ENCODE measurements around the gene PPP6R2. TPM values are rescaled to one million over a fixed set of nuclear protein-coding genes. Genes with fewer than 3 reads are reported as not detected.
"Not testable (repeated sequence)": the region's sequence is repeated elsewhere in the genome, so short reads cannot be mapped to it uniquely, and the experiment has no call there.

Gene PPP6R2
- polyA plus RNA-seq, 1 experiment = 46.4 TPM

GRCh38 chr22:50371101-50371648 lies 28.0 kb downstream of the PPP6R2 start:
- ChIA-PET POLR2A (no interaction called here), CTCF (interaction anchor here (1.4 kb wide), 1 partner anchor 130 kb away, joined by 5 read pairs; no protein-coding TSS in a partner anchor)
- TF ChIP-seq, protein P1, sequence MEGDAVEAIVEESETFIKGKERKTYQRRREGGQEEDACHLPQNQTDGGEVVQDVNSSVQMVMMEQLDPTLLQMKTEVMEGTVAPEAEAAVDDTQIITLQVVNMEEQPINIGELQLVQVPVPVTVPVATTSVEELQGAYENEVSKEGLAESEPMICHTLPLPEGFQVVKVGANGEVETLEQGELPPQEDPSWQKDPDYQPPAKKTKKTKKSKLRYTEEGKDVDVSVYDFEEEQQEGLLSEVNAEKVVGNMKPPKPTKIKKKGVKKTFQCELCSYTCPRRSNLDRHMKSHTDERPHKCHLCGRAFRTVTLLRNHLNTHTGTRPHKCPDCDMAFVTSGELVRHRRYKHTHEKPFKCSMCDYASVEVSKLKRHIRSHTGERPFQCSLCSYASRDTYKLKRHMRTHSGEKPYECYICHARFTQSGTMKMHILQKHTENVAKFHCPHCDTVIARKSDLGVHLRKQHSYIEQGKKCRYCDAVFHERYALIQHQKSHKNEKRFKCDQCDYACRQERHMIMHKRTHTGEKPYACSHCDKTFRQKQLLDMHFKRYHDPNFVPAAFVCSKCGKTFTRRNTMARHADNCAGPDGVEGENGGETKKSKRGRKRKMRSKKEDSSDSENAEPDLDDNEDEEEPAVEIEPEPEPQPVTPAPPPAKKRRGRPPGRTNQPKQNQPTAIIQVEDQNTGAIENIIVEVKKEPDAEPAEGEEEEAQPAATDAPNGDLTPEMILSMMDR (IDR thresholded peaks at IDR 0.05; ENCODE audit: insufficient read depth, low read depth, low read length) = no peak
- no peak for DNase-seq (ENCODE audit: low read depth)
- H3K27me3 ChIP-seq (ENCODE audit: control insufficient read depth, insufficient read depth, low read length) = no peaks in the 10 kb centered on the region
- H3K36me3 ChIP-seq (ENCODE audit: control insufficient read depth, insufficient read depth, low read length) = peaks cover 8% of the 10 kb centered on the region; the same call in 1 of the 2 replicates
- H3K4me3 ChIP-seq (ENCODE audit: low read depth, low read length) = no peak overlapping the region

GRCh38 chr22:50376085-50376651 lies 33.0 kb downstream of the PPP6R2 start:
- Histone ChIP-seq H3K4me3 (ENCODE audit: low read depth, low read length) (no peak overlapping the region), H3K36me3 (ENCODE audit: control insufficient read depth, insufficient read depth, low read length) (peaks cover 5% of the 10 kb centered on the region; the same call in 1 of the 2 replicates), H3K27me3 (ENCODE audit: control insufficient read depth, insufficient read depth, low read length) (no peaks in the 10 kb centered on the region)
- CTCF ChIA-PET = no interaction called here
- TF ChIP-seq, protein P1 (IDR thresholded peaks at IDR 0.05; ENCODE audit: insufficient read depth, low read depth, low read length) = no peak
- no peak for DNase-seq (ENCODE audit: low read depth)
- POLR2A ChIA-PET = no interaction called here

- H3K27me3 ChIP-seq (ENCODE audit: control insufficient read depth, insufficient read depth, low read length); DNase-seq (ENCODE audit: low read depth); H3K36me3 ChIP-seq (ENCODE audit: control insufficient read depth, insufficient read depth, low read length); POLR2A ChIA-PET; H3K4me3 ChIP-seq (ENCODE audit: low read depth, low read length): not testable (repeated sequence)
- CTCF ChIA-PET = interaction anchor here (0.6 kb wide), 1 partner anchor 39 kb away, joined by 3 read pairs; no protein-coding TSS in a partner anchor
Observed at GRCh38 chr22:50381021-50381555, 38.0 kb downstream of the PPP6R2 start.

DNA sequence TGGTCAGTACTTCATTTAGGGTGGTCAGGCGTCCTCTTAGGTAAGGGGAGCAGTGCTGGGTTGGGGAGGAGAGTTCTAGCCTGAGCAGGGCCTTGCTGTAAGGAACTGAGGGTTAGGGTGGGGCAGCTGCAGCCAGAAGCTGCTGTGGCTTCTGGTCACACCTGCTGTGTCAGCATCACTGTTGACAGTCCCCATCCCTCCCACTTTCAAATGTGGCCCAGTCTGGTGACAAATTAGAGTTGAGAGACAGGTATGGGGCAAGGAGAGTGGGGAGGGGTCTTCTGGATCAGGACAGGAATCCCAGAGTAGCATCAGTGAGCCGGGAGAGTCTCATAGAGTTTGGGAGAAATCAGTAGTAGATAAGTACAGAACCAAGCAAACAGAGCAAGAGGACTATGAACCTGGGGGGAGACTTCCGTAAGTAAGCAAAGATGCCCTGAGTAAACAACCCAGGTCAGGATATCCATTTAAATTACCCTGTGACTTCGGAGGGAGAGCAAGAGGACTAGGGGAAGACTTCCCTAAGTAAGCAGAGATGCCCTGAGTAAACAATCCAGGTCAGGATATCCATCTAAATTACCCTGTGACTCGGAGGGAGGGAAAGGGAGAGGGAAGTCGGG lies 53.7 kb downstream of the PPP6R2 start:
- Histone ChIP-seq H3K27me3 (ENCODE audit: control insufficient read depth, insufficient read depth, low read length) (no peaks in the 10 kb centered on the region), H3K36me3 (ENCODE audit: control insufficient read depth, insufficient read depth, low read length) (peaks cover 10% of the 10 kb centered on the region; the same call in 1 of the 2 replicates), H3K4me3 (ENCODE audit: low read depth, low read length) (no peak overlapping the region)
- CTCF ChIA-PET = no interaction called here
- no peak for DNase-seq (ENCODE audit: low read depth)
- TF ChIP-seq, protein P1 (IDR thresholded peaks at IDR 0.05; ENCODE audit: insufficient read depth, low read depth, low read length) = no peak
- POLR2A ChIA-PET = no interaction called here

DNA sequence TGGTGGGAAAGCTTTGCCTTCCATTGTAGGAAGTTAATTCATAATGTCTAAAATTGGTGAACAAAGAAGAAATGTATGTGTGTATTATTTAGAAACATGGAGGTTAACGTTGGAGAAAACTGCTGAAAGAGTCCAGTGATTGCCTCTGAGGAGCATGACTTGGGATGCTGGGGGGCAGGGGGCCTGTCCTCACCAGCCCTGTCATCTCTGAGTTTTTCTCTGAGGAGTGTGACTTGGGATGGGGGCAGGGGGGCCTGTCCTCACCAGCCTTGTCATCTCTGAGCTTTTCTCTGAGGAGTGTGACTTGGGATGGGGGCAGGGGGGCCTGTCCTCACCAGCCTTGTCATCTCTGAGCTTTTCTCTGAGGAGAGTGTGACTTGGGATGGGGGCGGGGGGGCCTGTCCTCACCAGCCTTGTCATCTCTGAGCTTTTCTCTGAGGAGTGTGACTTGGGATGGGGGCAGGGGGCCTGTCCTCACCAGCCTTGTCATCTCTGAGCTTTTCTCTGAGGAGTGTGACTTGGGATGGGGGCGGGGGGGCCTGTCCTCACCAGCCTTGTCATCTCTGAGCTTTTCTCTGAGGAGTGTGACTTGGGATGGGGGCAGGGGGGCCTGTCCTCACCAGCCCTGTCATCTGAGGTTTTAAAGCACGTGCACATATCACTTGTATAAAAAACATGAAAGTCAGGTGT lies 54.4 kb downstream of the PPP6R2 start:
- DNase-seq (ENCODE audit: low read depth); POLR2A ChIA-PET; CTCF ChIA-PET; H3K36me3 ChIP-seq (ENCODE audit: control insufficient read depth, insufficient read depth, low read length); H3K27me3 ChIP-seq (ENCODE audit: control insufficient read depth, insufficient read depth, low read length); H3K4me3 ChIP-seq (ENCODE audit: low read depth, low read length): not testable (repeated sequence)

Measured in BJ (cell line).